Common myeloid progenitor, CD34-positive (primary cell): Measurements from ENCODE around the gene SLC11A1.

Experiments used
- CTCF ChIA-PET: fragments of 350-600 bp; sonication (Branson Sonifier 250); formaldehyde crosslinking; loops from one replicate; lab custom pipeline; 2021; ENCODE audit warnings: antibody characterized with exemption; lab: Charles Lee
- POLR2A ChIA-PET: fragments of 350-600 bp; sonication (Branson Sonifier 250); formaldehyde crosslinking; loops from one replicate; lab custom pipeline; 2021; ENCODE audit warnings: antibody characterized with exemption; lab: Charles Lee
- DNase-seq, 3 donors: peaks; one replicate each; pipeline versions ENCODE4 v3.0.0 to v3.0.0-alpha.2; 2013
- H3K27ac ChIP-seq, 2 experiments: 1 replicate in 1 of 2; 2 replicates in 1 of 2; pipeline ENCODE4 v1.7.0; 2013; ENCODE audit warnings: inconsistent platforms in 2 of 2, low read length in 2 of 2, mild to moderate bottlenecking in 2 of 2, low read depth in 1 of 2, moderate library complexity in 1 of 2; ENCODE audit not compliant: severe bottlenecking in 2 of 2, insufficient read depth in 1 of 2, poor library complexity in 1 of 2
- H3K27me3 ChIP-seq, 5 experiments: replicated peaks in 2 of 5; 1 replicate in 3 of 5; 2 replicates in 2 of 5; pipeline versions ENCODE4 v1.6.1 to v1.7.0; 2013; ENCODE audit warnings: low read length in 4 of 5, mild to moderate bottlenecking in 2 of 5, moderate library complexity in 2 of 5, inconsistent platforms in 1 of 5; ENCODE audit not compliant: insufficient read depth in 5 of 5, control insufficient read depth in 4 of 5
- H3K36me3 ChIP-seq, 4 experiments: 1 replicate in 2 of 4; 2 replicates in 2 of 4; pipeline versions ENCODE4 v1.6.1 to v1.7.0; 2013; ENCODE audit warnings: low read length in 3 of 4, control low read depth in 1 of 4, mild to moderate bottlenecking in 1 of 4; ENCODE audit not compliant: control insufficient read depth in 4 of 4, insufficient read depth in 4 of 4
- H3K4me1 ChIP-seq, 4 experiments: 1 replicate in 3 of 4; 2 replicates in 1 of 4; pipeline versions ENCODE4 v1.6.1 to v1.7.1; 2013; ENCODE audit warnings: low read length in 3 of 4, mild to moderate bottlenecking in 3 of 4, control low read depth in 1 of 4, inconsistent platforms in 1 of 4, moderate library complexity in 1 of 4; ENCODE audit not compliant: control insufficient read depth in 4 of 4, insufficient read depth in 4 of 4; ENCODE audit errors: control extremely low read depth in 1 of 4
- H3K4me3 ChIP-seq, 7 experiments: 1 replicate in 4 of 7; 2 replicates in 3 of 7; pipeline versions ENCODE4 v1.5.1 to v1.7.0; 2013; ENCODE audit warnings: mild to moderate bottlenecking in 7 of 7, low read length in 6 of 7, moderate library complexity in 6 of 7, inconsistent platforms in 2 of 7, low read depth in 2 of 7, control low read depth in 1 of 7; ENCODE audit not compliant: insufficient read depth in 4 of 7, control insufficient read depth in 1 of 7; ENCODE audit errors: extremely low read depth in 1 of 7
- H3K9me3 ChIP-seq, 5 experiments: 1 replicate in 4 of 5; 2 replicates in 1 of 5; pipeline versions ENCODE4 v1.6.1 to v1.7.1; 2013; ENCODE audit warnings: low read length in 4 of 5, mild to moderate bottlenecking in 2 of 5, inconsistent platforms in 1 of 5, low read depth in 1 of 5, moderate library complexity in 1 of 5; ENCODE audit not compliant: control insufficient read depth in 4 of 5, insufficient read depth in 2 of 5; ENCODE audit errors: control extremely low read depth in 1 of 5
- WGBS: methylation state at CpG from one replicate; pipeline ENCODE4 v1.1.5; 2013; ENCODE audit not compliant: insufficient coverage; 5-methylcytosine and 5-hydroxymethylcytosine counted together

Gene SLC11A1

DNA sequence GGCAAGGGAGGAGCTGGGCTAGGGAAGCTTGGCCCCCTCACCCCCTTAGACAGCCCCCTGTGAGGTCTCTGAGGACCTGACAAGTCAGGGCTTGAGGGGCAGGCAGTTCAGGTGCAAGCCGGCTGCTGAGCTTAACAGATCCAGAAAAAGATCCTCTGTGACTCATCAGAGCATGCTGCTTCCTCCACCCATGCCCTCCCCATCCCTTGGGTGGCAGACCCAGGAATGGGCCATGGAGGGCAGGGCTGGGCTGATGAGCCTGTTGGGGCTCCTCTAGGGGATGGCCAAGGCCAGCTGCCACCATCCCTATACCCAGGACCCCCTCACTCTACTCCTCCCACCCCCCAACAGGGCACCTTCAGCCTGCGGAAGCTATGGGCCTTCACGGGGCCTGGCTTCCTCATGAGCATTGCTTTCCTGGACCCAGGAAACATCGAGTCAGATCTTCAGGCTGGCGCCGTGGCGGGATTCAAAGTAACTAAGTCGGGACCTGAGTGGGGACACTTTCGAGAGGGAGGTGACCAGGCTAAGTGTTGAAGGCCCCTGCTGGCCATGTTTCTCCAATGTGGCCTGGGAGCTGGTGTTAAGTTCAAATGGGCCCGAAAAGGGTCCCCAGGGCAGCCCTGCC is 1.9 kb downstream of the SLC11A1 start:
- peaks cover 0 to 13% (median 10%) of the 10 kb centered on the region in 4 experiments for H3K4me1 ChIP-seq
- 100% methylated on average over 8 of the region's 10 CpGs for WGBS
- H3K27ac ChIP-seq, result no peak overlapping the region
- H3K9me3 ChIP-seq, result no peaks in the 10 kb centered on the region
- no peaks in the 10 kb centered on the region for H3K36me3 ChIP-seq
- ChIA-PET POLR2A (interaction anchor here (0.6 to 1.0 kb wide), 2 partner anchors 12 to 130 kb away, joined by 3 to 4 read pairs; no protein-coding TSS in a partner anchor), CTCF (interaction anchor here (2.2 to 4.4 kb wide), 4 partner anchors 9 to 86 kb away, joined by 4 to 21 read pairs (median 14); partner anchors contain the start of gene CATIP)
- H3K4me3 ChIP-seq, result no peak overlapping the region
- DNase-seq, result no peak
- H3K27me3 ChIP-seq, result no peaks in the 10 kb centered on the region

DNA sequence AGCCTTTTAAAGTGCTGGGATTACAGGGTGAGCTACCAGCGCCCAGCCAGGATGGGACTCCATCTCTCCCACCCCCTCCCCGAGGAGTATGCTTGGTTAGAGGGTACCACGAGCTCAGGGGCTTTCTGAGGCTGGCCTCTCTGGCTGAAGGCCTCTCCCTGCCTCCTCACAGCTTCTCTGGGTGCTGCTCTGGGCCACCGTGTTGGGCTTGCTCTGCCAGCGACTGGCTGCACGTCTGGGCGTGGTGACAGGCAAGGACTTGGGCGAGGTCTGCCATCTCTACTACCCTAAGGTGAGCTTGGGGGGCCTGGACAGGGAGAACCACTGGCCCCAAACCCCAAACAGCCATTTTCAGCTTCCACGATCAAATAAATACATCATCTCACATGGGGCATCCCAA is 2.9 kb downstream of the SLC11A1 start:
- CTCF ChIA-PET, result interaction anchor here (0.8 to 4.4 kb wide), 6 partner anchors 8 to 81 kb away, joined by 3 to 21 read pairs (median 8); partner anchors contain the start of gene CATIP
- H3K4me3 ChIP-seq, result no peak overlapping the region
- POLR2A ChIA-PET, result no interaction called here
- 100% methylated on average over 7 of the region's 9 CpGs for WGBS
- peaks cover 0 to 14% (median 11%) of the 10 kb centered on the region in 4 experiments for H3K4me1 ChIP-seq
- no peaks in the 10 kb centered on the region for H3K27me3 ChIP-seq
- no peak overlapping the region for H3K27ac ChIP-seq
- no peaks in the 10 kb centered on the region for H3K36me3 ChIP-seq
- DNase-seq, result no peak
- no peaks in the 10 kb centered on the region for H3K9me3 ChIP-seq

DNA sequence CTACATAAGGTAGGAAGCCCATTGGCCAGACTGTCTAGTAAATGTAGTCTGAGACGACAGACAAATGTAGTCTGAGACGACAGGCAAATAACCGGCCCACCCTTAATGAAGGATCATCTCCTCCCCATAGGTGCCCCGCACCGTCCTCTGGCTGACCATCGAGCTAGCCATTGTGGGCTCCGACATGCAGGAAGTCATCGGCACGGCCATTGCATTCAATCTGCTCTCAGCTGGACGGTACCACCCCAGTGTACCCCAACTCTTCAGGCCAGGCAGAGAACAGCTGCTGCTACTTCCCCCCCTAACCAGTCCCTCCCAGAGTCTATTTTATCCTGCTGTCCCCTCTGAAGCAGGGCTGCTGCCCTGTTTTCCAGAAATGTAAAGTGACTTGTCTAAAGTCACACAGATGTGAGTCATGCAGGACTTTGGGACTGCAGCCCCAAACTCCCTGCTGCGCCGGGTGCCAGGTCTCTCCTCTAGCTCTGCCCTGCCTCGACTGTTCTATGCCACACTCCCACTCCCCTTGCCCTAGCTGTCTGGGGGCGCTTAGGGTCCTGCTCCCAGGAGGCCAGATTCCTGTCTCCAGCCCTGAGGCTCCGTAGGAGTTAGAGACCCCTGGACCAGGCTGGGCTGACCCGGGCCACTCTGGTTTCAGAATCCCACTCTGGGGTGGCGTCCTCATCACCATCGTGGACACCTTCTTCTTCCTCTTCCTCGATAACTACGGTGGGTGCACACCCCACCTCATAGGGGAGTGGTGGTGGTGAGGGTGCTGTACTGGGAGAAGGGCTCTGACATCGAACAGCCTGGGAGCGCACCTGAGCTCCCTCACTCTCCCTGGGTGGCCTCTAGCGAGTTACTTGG is 4.7 kb downstream of the SLC11A1 start:
- Histone ChIP-seq H3K27me3 (no peaks in the 10 kb centered on the region), H3K27ac (no peak overlapping the region), H3K9me3 (no peaks in the 10 kb centered on the region), H3K4me3 (peak overlapping the region in 3 of 7 experiments; percentile 47 to 66 (median 60)), H3K36me3 (no peaks in the 10 kb centered on the region), H3K4me1 (peaks cover 0 to 16% (median 11%) of the 10 kb centered on the region in 4 experiments)
- 90% methylated on average over 18 of the region's 23 CpGs for WGBS
- ChIA-PET POLR2A (interaction anchor here (0.7 kb wide), 1 partner anchor 19 kb away, joined by 3 read pairs; no protein-coding TSS in a partner anchor), CTCF (interaction anchor here (1.0 to 4.0 kb wide), 6 partner anchors 9 to 91 kb away, joined by 3 to 21 read pairs (median 5); partner anchors contain the start of gene CATIP)
- DNase-seq, result no peak

DNA sequence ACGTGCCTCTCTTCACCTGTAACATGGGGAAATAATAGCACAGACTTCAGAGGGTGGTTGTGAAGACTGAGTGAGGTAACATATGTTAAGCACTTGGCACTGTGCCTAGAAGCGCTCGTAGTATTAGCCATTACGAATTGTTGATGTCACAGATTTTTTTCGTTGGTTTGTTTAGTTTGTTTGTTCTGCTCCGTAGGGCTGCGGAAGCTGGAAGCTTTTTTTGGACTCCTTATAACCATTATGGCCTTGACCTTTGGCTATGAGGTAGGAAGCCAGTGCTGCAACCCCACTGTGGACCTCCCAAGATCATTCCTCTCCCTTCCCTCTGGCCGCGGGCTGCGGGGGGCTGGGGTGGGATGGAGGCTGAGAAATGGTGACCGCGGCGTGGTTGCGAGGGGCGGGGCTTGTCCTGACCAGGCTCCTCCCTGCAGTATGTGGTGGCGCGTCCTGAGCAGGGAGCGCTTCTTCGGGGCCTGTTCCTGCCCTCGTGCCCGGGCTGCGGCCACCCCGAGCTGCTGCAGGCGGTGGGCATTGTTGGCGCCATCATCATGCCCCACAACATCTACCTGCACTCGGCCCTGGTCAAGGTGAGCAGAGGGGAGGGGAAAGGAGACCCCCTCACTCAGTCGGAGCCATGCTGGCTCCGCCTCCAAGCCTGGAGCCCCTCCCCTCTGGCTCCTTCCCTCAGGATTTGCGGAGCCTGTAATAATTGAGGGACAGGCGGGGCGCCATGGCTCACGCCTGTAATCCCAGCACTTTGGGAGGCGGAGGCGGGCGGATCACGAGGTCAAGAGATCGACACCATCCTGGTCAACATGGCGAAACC is 5.5 kb downstream of the SLC11A1 start:
- 42% methylated on average over 18 of the region's 38 CpGs for WGBS
- H3K4me3 ChIP-seq, result peak overlapping the region in 6 of 7 experiments; percentile 20 to 66 (median 52)
- POLR2A ChIA-PET, result no interaction called here
- H3K27ac ChIP-seq, result no peak overlapping the region
- H3K36me3 ChIP-seq, result no peaks in the 10 kb centered on the region
- no peaks in the 10 kb centered on the region for H3K27me3 ChIP-seq
- CTCF ChIA-PET, result interaction anchor here (1.2 to 4.0 kb wide), 3 partner anchors 8 to 92 kb away, joined by 4 to 15 read pairs (median 6); no protein-coding TSS in a partner anchor
- no peaks in the 10 kb centered on the region for H3K9me3 ChIP-seq
- H3K4me1 ChIP-seq, result peaks cover 0 to 16% (median 11%) of the 10 kb centered on the region in 4 experiments
- DNase-seq, result peak in 2 of 3 donors; percentile 86 to 89

DNA sequence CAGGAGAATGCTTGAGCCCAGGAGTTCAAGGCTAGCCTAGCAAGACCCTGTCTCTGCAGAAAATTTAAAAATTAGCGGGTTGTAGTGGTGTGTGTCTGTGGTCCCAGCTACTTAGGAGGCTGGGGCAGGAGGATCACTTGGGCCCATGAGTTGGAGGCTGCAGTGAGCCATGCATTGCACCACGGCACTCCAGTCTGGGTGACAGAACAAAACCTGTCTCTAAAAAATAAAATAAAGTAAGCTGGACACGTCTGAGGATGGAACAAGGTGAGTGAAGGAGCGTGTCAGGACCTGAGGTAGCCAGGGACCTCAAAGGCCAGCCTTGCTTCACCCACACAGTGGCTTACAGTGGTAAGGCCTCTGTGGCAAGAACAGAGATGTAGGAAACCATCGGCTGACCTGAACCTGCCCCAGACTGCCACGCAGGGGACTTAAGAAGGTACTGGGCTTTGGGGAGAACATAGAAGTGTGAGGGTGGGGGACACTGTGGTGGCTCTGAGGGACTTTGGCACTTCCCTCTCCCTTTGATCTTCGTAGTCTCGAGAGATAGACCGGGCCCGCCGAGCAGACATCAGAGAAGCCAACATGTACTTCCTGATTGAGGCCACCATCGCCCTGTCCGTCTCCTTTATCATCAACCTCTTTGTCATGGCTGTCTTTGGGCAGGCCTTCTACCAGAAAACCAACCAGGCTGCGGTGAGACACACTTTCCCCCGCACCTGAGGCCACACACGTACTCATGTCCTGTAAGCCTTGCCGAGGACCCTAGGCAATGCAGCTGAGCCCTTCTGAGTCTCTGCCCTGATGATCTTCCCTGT is 7.5 kb downstream of the SLC11A1 start:
- DNase-seq, result no peak
- peaks cover 0 to 30% (median 24%) of the 10 kb centered on the region in 4 experiments for H3K4me1 ChIP-seq
- ChIA-PET CTCF (interaction anchor here (1.1 to 4.0 kb wide), 3 partner anchors 11 to 94 kb away, joined by 3 to 15 read pairs (median 7); no protein-coding TSS in a partner anchor), POLR2A (interaction anchor here (1.0 to 1.4 kb wide), 2 partner anchors 20 to 22 kb away, joined by 3 to 7 read pairs; no protein-coding TSS in a partner anchor)
- H3K4me3 ChIP-seq, result no peak overlapping the region
- H3K36me3 ChIP-seq, result no peaks in the 10 kb centered on the region
- H3K27ac ChIP-seq, result no peak overlapping the region
- H3K27me3 ChIP-seq, result no peaks in the 10 kb centered on the region
- H3K9me3 ChIP-seq, result no peaks in the 10 kb centered on the region
- 96% methylated on average over 13 of the region's 17 CpGs for WGBS

DNA sequence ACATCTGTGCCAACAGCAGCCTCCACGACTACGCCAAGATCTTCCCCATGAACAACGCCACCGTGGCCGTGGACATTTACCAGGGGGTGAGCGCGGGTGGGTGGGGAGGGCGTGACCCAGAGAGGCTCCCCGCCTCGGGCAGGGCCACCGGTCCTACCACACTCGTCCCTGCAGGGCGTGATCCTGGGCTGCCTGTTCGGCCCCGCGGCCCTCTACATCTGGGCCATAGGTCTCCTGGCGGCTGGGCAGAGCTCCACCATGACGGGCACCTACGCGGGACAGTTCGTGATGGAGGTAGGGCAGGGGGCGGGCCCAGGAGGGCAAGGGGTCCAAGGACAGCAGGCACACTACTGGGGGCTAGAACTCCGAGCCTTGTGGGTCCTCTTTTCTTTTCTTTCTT is 9.1 kb downstream of the SLC11A1 start:
- peaks cover 2 to 43% (median 38%) of the 10 kb centered on the region in 4 experiments for H3K4me1 ChIP-seq

More for the DNA sequence above, 9.1 kb downstream of the SLC11A1 start:
- ChIA-PET POLR2A (no interaction called here), CTCF (interaction anchor here (0.9 to 3.4 kb wide), 4 partner anchors 8 to 89 kb away, joined by 3 to 17 read pairs (median 6); partner anchors contain the start of genes CATIP and SLC11A1)
- Histone ChIP-seq H3K36me3 (no peaks in the 10 kb centered on the region), H3K27ac (no peak overlapping the region), H3K9me3 (no peaks in the 10 kb centered on the region), H3K4me3 (no peak overlapping the region), H3K27me3 (no peaks in the 10 kb centered on the region)
- 96% methylated on average over 20 of the region's 23 CpGs for WGBS
- DNase-seq, result no peak
